Trophoblast cell (in vitro differentiated cells and primary cell): ENCODE data around the gene EFCAB14.
"Not testable (repeated sequence)": the region's sequence is repeated elsewhere in the genome, so short reads cannot be mapped to it uniquely, and the experiment has no call there.

Source experiments
- DNase-seq, 2 donors: peaks; one replicate each; pipeline ENCODE4 v3.0.0-alpha.2; 2016
- H2AFZ ChIP-seq: 2 replicates; pipeline ENCODE4 v1.6.1; 2013; ENCODE audit warnings: low read length, moderate library complexity, mild to moderate bottlenecking; ENCODE audit not compliant: insufficient read depth, poor library complexity
- H2AK5ac ChIP-seq: 2 replicates; pipeline ENCODE4 v1.6.1; 2013; ENCODE audit warnings: mild to moderate bottlenecking, low read length
- H2BK120ac ChIP-seq: 2 replicates; pipeline ENCODE4 v1.6.1; 2013; ENCODE audit warnings: low read length, mild to moderate bottlenecking, moderate library complexity; ENCODE audit not compliant: insufficient read depth, poor library complexity
- H2BK12ac ChIP-seq: 2 replicates; pipeline ENCODE4 v1.6.1; 2013; ENCODE audit warnings: mild to moderate bottlenecking, low read length, moderate library complexity
- H2BK5ac ChIP-seq: 2 replicates; pipeline ENCODE4 v1.6.1; 2013; ENCODE audit warnings: low read length, low read depth, moderate library complexity, mild to moderate bottlenecking; ENCODE audit not compliant: poor library complexity
- H3K14ac ChIP-seq: 2 replicates; pipeline ENCODE4 v1.6.1; 2013; ENCODE audit warnings: mild to moderate bottlenecking, low read length
- H3K18ac ChIP-seq: 2 replicates; pipeline ENCODE4 v1.6.1; 2013; ENCODE audit warnings: mild to moderate bottlenecking, low read length
- H3K23ac ChIP-seq: 2 replicates; pipeline ENCODE4 v1.6.1; 2013; ENCODE audit warnings: low read length
- H3K27ac ChIP-seq: 2 replicates; pipeline ENCODE4 v1.5.1; 2013; ENCODE audit warnings: low read depth, mild to moderate bottlenecking, inconsistent platforms, low read length, moderate library complexity
- H3K27me3 ChIP-seq: 2 replicates; pipeline ENCODE4 v1.6.1; 2013; ENCODE audit warnings: inconsistent platforms, mild to moderate bottlenecking, low read length, moderate library complexity; ENCODE audit not compliant: insufficient read depth
- H3K36me3 ChIP-seq, 2 experiments: 1 replicate in 1 of 2; 2 replicates in 1 of 2; pipeline ENCODE4 v1.6.1; 2013; ENCODE audit warnings: low read length in 2 of 2, mild to moderate bottlenecking in 2 of 2, moderate library complexity in 1 of 2; ENCODE audit not compliant: insufficient read depth in 2 of 2, control insufficient read depth in 1 of 2
- H3K4ac ChIP-seq: 2 replicates; pipeline ENCODE4 v1.6.1; 2013; ENCODE audit warnings: low read depth, mild to moderate bottlenecking, low read length, moderate library complexity
- H3K4me1 ChIP-seq, 2 experiments: 1 replicate in 1 of 2; 2 replicates in 1 of 2; pipeline ENCODE4 v1.6.1; 2013; ENCODE audit warnings: low read length in 2 of 2, mild to moderate bottlenecking in 2 of 2, moderate library complexity in 1 of 2; ENCODE audit not compliant: insufficient read depth in 2 of 2, control insufficient read depth in 1 of 2
- H3K4me2 ChIP-seq: 2 replicates; pipeline ENCODE4 v1.6.1; 2013; ENCODE audit warnings: inconsistent platforms, mild to moderate bottlenecking, low read length, moderate library complexity
- H3K4me3 ChIP-seq: 2 replicates; pipeline ENCODE4 v1.5.1; 2013; ENCODE audit warnings: mild to moderate bottlenecking, low read depth, low read length, inconsistent platforms
- H3K79me1 ChIP-seq: one replicate; pipeline ENCODE4 v1.6.1; 2013; ENCODE audit warnings: low read length
- H3K79me2 ChIP-seq: 2 replicates; pipeline ENCODE4 v1.6.1; 2013; ENCODE audit warnings: low read length, mild to moderate bottlenecking; ENCODE audit not compliant: control insufficient read depth, insufficient read depth, poor library complexity
- H3K9ac ChIP-seq: 2 replicates; pipeline ENCODE4 v1.6.1; 2013; ENCODE audit warnings: mild to moderate bottlenecking, low read length
- H3K9me3 ChIP-seq: 2 replicates; pipeline ENCODE4 v1.6.1; 2013; ENCODE audit warnings: low read depth, mild to moderate bottlenecking, control low read depth, inconsistent platforms, low read length; ENCODE audit not compliant: insufficient read depth
- H4K12ac ChIP-seq: 2 replicates; pipeline ENCODE4 v1.6.1; 2013; ENCODE audit warnings: low read depth, mild to moderate bottlenecking, low read length, moderate library complexity
- H4K8ac ChIP-seq: 2 replicates; pipeline ENCODE4 v1.6.1; 2013; ENCODE audit warnings: low read depth, mild to moderate bottlenecking, low read length, moderate library complexity
- H4K91ac ChIP-seq: one replicate; pipeline ENCODE4 v1.6.1; 2013; ENCODE audit warnings: low read depth, mild to moderate bottlenecking, low read length, moderate library complexity
- WGBS: extraction: QIAGEN DNeasy Blood & Tissue Kit; methylation state at CpG from one replicate; pipeline ENCODE4 v1.1.7; 2013; ENCODE audit warnings: missing lambda C conversion rate; ENCODE audit not compliant: insufficient read length, insufficient coverage; ENCODE audit errors: extremely low coverage; 5-methylcytosine and 5-hydroxymethylcytosine counted together

EFCAB14 gene

DNA sequence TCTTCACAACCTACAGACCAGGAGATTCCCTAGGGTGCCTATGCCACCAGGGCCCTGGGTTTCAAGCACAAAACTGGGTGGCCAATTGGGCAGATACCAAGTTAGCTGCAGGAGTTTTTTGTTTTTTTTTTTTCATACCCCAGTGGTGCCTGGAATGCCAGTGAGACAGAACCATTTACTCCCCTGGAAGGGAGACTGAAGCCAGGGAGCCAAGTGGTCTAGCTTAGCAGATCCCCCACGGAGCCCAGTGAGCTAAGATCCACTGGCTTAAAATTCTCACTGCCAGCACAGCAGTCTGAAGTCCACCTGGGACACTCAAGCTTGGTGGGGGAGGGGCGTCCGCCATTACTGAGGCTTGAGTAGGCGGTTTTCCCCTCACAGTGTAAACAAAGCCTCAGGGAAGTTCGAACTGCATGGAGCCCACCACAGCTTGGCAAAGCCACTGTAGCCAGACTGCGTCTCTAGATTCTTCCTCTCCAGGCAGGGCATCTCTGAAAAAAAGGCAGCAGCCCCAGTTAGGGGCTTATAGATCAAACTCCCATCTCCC, 9.5 kb upstream of the EFCAB14 start:
- not testable (repeated sequence) for H2BK12ac ChIP-seq, H2AK5ac ChIP-seq, DNase-seq, H4K12ac ChIP-seq, H3K27ac ChIP-seq, H3K9me3 ChIP-seq, H3K4me1 ChIP-seq, H2AFZ ChIP-seq, H3K36me3 ChIP-seq, H3K4me3 ChIP-seq, H3K79me1 ChIP-seq, H3K27me3 ChIP-seq, H3K79me2 ChIP-seq, H3K18ac ChIP-seq, H4K8ac ChIP-seq, H3K4ac ChIP-seq, H4K91ac ChIP-seq, H3K23ac ChIP-seq, H3K14ac ChIP-seq, H3K9ac ChIP-seq, H3K4me2 ChIP-seq, H2BK120ac ChIP-seq, H2BK5ac ChIP-seq
- no CpG with 5 or more reads among the region's 6 CpGs for WGBS

DNA sequence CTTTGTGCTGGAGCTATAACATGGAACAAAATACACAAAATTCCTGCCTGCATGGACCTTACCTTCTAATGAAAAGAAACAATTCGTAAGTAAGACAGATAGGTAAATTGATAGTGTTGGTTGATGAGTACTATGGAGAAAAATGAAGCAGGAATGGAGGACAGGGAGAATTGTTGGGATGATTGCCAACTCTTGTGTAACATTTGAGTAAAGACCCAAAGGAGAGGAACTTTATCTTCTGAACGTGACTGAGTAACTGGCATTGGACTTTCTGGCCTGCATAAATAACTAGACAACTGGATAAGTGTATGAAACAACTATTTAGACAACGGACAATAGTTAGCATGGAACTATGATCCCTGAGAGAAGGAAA, 6.8 kb upstream of the EFCAB14 start:
- Histone ChIP-seq H3K4me3 (no peak overlapping the region), H3K27me3 (no peaks in the 10 kb centered on the region), H3K14ac (no peak overlapping the region), H3K4me2 (no peak overlapping the region), H3K79me2 (no peaks in the 10 kb centered on the region), H3K79me1 (no peaks in the 10 kb centered on the region), H3K36me3 (no peaks in the 10 kb centered on the region), H3K9ac (no peak overlapping the region), H4K91ac (no peak overlapping the region), H2AK5ac (no peak overlapping the region), H2BK5ac (no peak overlapping the region), H3K27ac (no peak overlapping the region), H3K9me3 (no peaks in the 10 kb centered on the region), H2BK120ac (no peak overlapping the region), H3K4me1 (peaks cover 3% of the 10 kb centered on the region in 2 experiments), H3K4ac (no peak overlapping the region), H3K23ac (no peak overlapping the region), H4K12ac (no peak overlapping the region), H2BK12ac (no peak overlapping the region), H2AFZ (no peak overlapping the region), H4K8ac (no peak overlapping the region), H3K18ac (no peak overlapping the region)
- WGBS = no CpG with 5 or more reads among the region's 3 CpGs
- DNase-seq = peak; percentile 67 to 97

DNA sequence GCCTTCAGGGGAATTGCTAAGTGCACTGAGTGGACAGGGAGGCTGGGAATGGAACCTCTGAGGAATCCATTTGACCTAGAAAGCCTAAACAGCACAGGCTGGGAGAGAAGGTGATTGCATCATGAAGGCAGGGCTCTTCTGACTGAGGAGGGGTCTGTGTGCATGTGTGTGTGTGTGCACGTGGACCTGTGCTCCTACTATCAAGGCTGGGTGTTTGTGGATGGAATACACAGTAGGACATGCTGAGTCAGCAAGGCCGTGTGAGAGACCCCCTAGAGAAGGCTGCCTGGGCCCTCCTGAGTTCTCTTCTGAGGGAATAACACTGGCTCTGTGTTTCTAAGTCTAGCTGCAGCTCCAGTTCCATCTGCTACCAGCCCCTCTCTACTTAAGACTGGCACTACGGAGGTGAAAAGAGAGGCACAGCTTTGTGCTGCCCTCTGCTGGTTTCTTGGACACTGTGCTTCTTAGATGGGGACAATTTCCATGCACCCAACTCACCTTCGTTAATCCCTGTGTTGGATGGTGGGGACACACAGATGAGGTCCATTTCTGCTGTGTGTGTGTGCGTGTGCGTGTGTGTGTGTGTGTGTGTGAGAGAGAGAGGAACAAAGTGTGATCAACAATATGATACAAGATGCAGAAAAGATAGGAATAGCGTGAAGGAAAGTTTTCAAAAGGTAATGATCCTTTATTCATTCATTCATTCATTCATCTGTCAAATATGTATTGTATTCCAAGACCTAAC, 6.2 kb upstream of the EFCAB14 start:
- Histone ChIP-seq H3K27me3 (no peaks in the 10 kb centered on the region), H3K23ac (no peak overlapping the region), H3K9ac (no peak overlapping the region), H3K9me3 (no peaks in the 10 kb centered on the region), H3K27ac (peak overlapping the region; percentile 2), H3K36me3 (no peaks in the 10 kb centered on the region), H2BK120ac (no peak overlapping the region), H2AK5ac (no peak overlapping the region), H2BK5ac (no peak overlapping the region), H4K12ac (no peak overlapping the region), H4K8ac (no peak overlapping the region), H4K91ac (no peak overlapping the region), H3K14ac (no peak overlapping the region), H2BK12ac (no peak overlapping the region), H3K4me1 (peaks cover 3% of the 10 kb centered on the region in 2 experiments), H3K4me3 (no peak overlapping the region), H3K4me2 (no peak overlapping the region), H3K4ac (no peak overlapping the region), H2AFZ (no peak overlapping the region), H3K18ac (no peak overlapping the region), H3K79me2 (no peaks in the 10 kb centered on the region), H3K79me1 (no peaks in the 10 kb centered on the region)
- WGBS = no CpG with 5 or more reads among the region's 7 CpGs
- DNase-seq = peak; percentile 84 to 90

DNA sequence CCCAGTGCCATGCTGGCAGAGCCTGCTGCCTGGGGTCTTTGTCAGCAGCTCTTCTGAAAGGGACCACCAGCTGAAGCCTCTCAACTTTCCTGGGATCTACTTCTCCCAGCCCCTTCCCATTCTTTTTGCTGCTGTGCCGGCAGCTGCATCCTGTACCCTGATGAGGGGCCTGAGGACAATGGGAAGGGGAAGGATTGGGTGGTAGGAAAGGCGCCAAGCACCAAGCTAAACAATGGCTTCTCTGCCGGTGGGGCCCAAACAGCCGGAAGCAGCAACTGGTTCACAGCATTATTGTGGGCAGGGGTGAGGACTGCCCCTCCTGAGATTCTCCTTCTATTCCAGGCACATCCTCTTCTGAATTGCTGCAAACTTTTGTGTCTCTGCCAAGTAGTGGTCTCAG, 5.0 kb upstream of the EFCAB14 start:
- Histone ChIP-seq H3K27me3 (no peaks in the 10 kb centered on the region), H3K27ac (no peak overlapping the region), H3K4ac (no peak overlapping the region), H2AFZ (no peak overlapping the region), H3K18ac (no peak overlapping the region), H2AK5ac (no peak overlapping the region), H3K23ac (no peak overlapping the region), H3K4me2 (no peak overlapping the region), H4K12ac (peak overlapping the region; percentile 50), H2BK120ac (no peak overlapping the region), H3K14ac (no peak overlapping the region), H2BK12ac (no peak overlapping the region), H3K4me3 (no peak overlapping the region), H2BK5ac (no peak overlapping the region), H3K9ac (no peak overlapping the region), H3K36me3 (no peaks in the 10 kb centered on the region), H3K79me1 (no peaks in the 10 kb centered on the region), H3K79me2 (no peaks in the 10 kb centered on the region), H4K8ac (no peak overlapping the region), H4K91ac (no peak overlapping the region), H3K9me3 (no peaks in the 10 kb centered on the region), H3K4me1 (peaks cover 3% of the 10 kb centered on the region in 2 experiments)
- no peak for DNase-seq
- WGBS = no CpG with 5 or more reads among the region's 4 CpGs
